Right lobe of liver (tissue), 4 donors: Measurements from ENCODE around the gene CCNK.

Experiments
- CTCF ChIP-seq, 4 donors: fragments of 200-600 bp in 3 of 4; fragments of 450-650 bp in 1 of 4; IDR thresholded peaks; one replicate each; pipeline versions ENCODE4 v1.5.1 to v1.8.0; 2016 to 2022; ENCODE audit warnings: antibody characterized with exemption in 4 of 4, mild to moderate bottlenecking in 2 of 4
- POLR2A ChIP-seq: fragments of 450-650 bp; IDR thresholded peaks from one replicate; pipeline ENCODE4 v1.6.1; 2017; ENCODE audit warnings: antibody characterized with exemption, mild to moderate bottlenecking
- donor health status: DM: no; HTN: no; CAD: no.
- donor health status: DM: no; HTN: no; CAD: no.
- donor health status: DM: no; HTN: yes; CAD: no.

GRCh38 chr14:99437706-99438105 is 43.5 kb upstream of the CCNK start:
- no peak for TF ChIP-seq POLR2A
- TF ChIP-seq CTCF (IDR thresholded peaks at IDR 0.05) = no peak
